Activated naive CD4-positive, alpha-beta T cell treated with anti-CD3 and anti-CD28 coated beads for 36 hours (primary cell): ENCODE data around the gene LAX1. TPM values are rescaled to one million over a fixed set of nuclear protein-coding genes. Genes with fewer than 3 reads are reported as not detected.
"Not testable (repeated sequence)": the region's sequence is repeated elsewhere in the genome, so short reads cannot be mapped to it uniquely, and the experiment has no call there.

ENCODE experiments used
- CTCF ChIA-PET: fragments of 350-600 bp; sonication (Branson Sonifier 250); formaldehyde crosslinking; loops from one replicate; lab custom pipeline; 2021; ENCODE audit warnings: antibody characterized with exemption; lab: Charles Lee
- DNase-seq: peaks from one replicate; pipeline ENCODE4 v3.0.0-alpha.2; 2020
- H3K27ac Mint-ChIP-seq: one replicate; pipeline ENCODE4 v1.8.0; 2021; ENCODE audit warnings: mild to moderate bottlenecking, mixed read lengths
- H3K27me3 Mint-ChIP-seq: one replicate; pipeline ENCODE4 v1.8.0; 2021; ENCODE audit warnings: low read depth, mixed read lengths
- H3K36me3 Mint-ChIP-seq: one replicate; pipeline ENCODE4 v1.8.0; 2021; ENCODE audit warnings: low read depth, mixed read lengths
- H3K4me1 Mint-ChIP-seq: one replicate; pipeline ENCODE4 v1.8.0; 2021; ENCODE audit warnings: low read depth, mixed read lengths
- H3K4me3 Mint-ChIP-seq: one replicate; pipeline ENCODE4 v1.8.0; 2021; ENCODE audit warnings: mild to moderate bottlenecking, moderate library complexity, mixed read lengths
- H3K9me3 Mint-ChIP-seq: one replicate; pipeline ENCODE4 v1.8.0; 2021; ENCODE audit warnings: mixed read lengths
- intact Hi-C: fragments of 100-400 bp; cut with micrococcal nuclease; formaldehyde crosslinking; loops from one replicate; pipeline ENCODE4 v1.15.1; 2023
- total RNA-seq, 2 experiments: library from RNA; stranded (reverse); gene quantifications; one replicate each; pipeline ENCODE4 v1.2.3, GENCODE V29; 2021

The LAX1 gene
- total RNA-seq, 2 experiments from 2014 or later = 11.2 to 11.6 TPM

DNA sequence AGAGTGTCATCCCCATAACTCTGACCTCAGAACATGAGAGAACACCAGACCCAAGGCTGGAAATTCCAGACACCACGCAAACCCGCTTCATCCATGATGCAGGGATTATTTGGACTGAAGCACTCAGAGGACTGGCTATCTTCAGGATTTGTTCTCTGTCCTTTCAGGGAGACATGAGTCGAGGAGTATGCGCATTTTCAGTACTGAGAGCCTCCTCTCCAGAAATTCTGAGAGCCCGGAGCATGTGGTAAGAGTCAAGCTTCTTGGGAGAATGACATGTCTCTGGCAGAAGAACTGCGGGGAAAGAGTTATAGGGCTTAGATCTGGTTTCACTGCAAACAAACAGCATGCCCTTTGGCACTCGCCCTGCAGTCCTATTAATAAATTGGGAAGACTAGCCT is 6.9 kb downstream of the LAX1 start:
- H3K36me3 Mint-ChIP-seq = peaks cover 43% of the 10 kb centered on the region
- no peaks in the 10 kb centered on the region for H3K27me3 Mint-ChIP-seq
- H3K4me3 Mint-ChIP-seq = no peak overlapping the region
- peaks cover 21% of the 10 kb centered on the region for H3K4me1 Mint-ChIP-seq
- H3K27ac Mint-ChIP-seq = peak overlapping the region; percentile 26
- no peak for DNase-seq
- no peaks in the 10 kb centered on the region for H3K9me3 Mint-ChIP-seq
- intact Hi-C loops = no loop called here
- CTCF ChIA-PET = no interaction called here

DNA sequence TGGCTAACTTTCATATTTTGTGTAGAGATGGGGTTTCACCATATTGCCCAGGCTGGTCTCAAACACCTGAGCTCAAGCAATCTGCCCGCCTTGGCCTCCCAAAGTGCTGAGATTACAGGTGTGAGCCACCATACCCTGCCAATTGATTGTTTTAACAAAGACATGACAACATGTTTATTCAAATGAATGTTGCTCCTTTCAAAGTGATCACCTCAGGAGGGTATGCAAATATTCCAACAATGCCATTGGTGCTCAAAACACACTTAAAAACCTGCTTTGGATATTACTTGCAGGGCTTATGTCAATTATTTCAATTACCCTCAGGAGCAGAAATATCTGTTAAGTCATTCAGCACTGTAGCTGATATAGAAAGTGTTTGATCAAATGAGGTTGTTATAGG is 7.9 kb downstream of the LAX1 start:
- H3K27me3 Mint-ChIP-seq = no peaks in the 10 kb centered on the region
- peak overlapping the region; percentile 28 for H3K27ac Mint-ChIP-seq
- H3K4me3 Mint-ChIP-seq = no peak overlapping the region
- H3K4me1 Mint-ChIP-seq = peaks cover 21% of the 10 kb centered on the region
- no peaks in the 10 kb centered on the region for H3K9me3 Mint-ChIP-seq
- intact Hi-C loops = no loop called here
- DNase-seq = no peak
- CTCF ChIA-PET = interaction anchor here (0.6 kb wide), 1 partner anchor 9 kb away, joined by 3 read pairs; no protein-coding TSS in a partner anchor
- peaks cover 41% of the 10 kb centered on the region for H3K36me3 Mint-ChIP-seq

DNA sequence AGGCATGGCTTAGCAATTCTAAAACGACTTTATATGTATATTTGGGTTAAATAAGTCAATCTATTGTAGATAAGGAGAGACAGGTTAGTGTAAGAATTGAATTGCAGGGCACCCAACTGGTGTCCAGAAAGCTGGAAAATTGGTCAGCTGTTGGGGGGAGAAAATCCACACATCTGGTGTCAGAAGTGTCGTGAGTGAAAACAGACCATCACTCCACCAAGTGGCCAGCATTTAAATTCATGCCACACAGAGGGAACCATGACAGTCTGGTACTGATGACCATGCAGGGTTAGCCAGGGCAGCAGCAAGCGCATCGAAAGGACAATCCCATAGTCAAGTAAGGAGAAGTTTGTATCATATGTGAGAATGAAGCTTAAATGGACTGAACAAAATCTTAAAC is 11.7 kb downstream of the LAX1 start:
- CTCF ChIA-PET = interaction anchor here (1.0 to 1.4 kb wide), 3 partner anchors 51 to 434 kb away, joined by 3 to 4 read pairs (median 3); no protein-coding TSS in a partner anchor
- H3K4me3 Mint-ChIP-seq = no peak overlapping the region
- H3K9me3 Mint-ChIP-seq = no peaks in the 10 kb centered on the region
- peaks cover 5% of the 10 kb centered on the region for H3K4me1 Mint-ChIP-seq
- H3K27ac Mint-ChIP-seq = no peak overlapping the region
- intact Hi-C loops = no loop called here
- H3K27me3 Mint-ChIP-seq = no peaks in the 10 kb centered on the region
- DNase-seq = no peak
- peaks cover 28% of the 10 kb centered on the region for H3K36me3 Mint-ChIP-seq

DNA sequence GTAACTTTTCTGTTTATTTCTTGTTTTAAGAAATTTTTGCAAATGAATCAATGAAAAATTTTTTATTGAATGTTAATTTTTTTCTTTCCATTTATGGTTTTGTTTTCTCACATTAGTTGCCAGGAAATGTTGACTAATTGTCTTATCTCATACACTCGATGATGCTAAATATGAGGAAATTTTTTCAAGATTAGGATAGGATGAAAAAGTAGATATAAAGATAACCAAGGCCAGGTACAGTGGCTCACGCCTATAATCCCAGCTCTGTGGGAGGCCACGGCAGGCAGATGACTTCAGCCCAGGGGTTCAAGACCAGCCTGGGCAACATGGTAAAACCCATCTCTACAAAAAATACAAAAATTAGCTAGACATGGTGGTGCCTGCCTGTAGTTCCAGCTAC is 12.6 kb downstream of the LAX1 start:
- no peak overlapping the region for H3K27ac Mint-ChIP-seq
- H3K9me3 Mint-ChIP-seq = no peaks in the 10 kb centered on the region
- H3K4me3 Mint-ChIP-seq = no peak overlapping the region
- intact Hi-C loops = no loop called here
- no peak for DNase-seq
- H3K27me3 Mint-ChIP-seq = no peaks in the 10 kb centered on the region
- H3K4me1 Mint-ChIP-seq = peaks cover 5% of the 10 kb centered on the region
- CTCF ChIA-PET = interaction anchor here (0.6 to 1.0 kb wide), 2 partner anchors 42 to 435 kb away, joined by 3 to 4 read pairs; no protein-coding TSS in a partner anchor
- peaks cover 23% of the 10 kb centered on the region for H3K36me3 Mint-ChIP-seq

DNA sequence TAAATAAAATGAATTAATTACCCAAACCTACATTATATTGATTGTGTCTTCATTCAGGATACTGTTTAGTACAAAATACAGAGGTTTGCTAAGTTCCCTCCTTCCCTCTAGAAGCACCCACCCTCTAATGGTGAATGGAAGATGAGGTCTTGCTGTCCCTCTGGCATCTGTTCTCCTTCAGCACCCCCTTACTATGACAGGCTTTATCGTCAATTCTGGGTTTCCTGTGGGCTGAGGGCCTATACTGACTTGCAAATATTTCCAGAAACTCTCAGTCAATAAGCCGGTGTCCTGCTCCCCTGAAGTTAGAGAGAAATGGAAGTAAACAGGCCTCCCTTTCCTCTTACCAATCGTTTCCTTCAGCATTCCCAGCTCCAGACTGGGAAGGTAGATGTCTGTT is 13.2 kb downstream of the LAX1 start:
- Mint-ChIP-seq H3K4me1 (peaks cover 5% of the 10 kb centered on the region), H3K27me3 (no peaks in the 10 kb centered on the region), H3K36me3 (peaks cover 18% of the 10 kb centered on the region), H3K4me3 (no peak overlapping the region), H3K27ac (no peak overlapping the region), H3K9me3 (no peaks in the 10 kb centered on the region)
- CTCF ChIA-PET = no interaction called here
- no peak for DNase-seq
- intact Hi-C loops = no loop called here

DNA sequence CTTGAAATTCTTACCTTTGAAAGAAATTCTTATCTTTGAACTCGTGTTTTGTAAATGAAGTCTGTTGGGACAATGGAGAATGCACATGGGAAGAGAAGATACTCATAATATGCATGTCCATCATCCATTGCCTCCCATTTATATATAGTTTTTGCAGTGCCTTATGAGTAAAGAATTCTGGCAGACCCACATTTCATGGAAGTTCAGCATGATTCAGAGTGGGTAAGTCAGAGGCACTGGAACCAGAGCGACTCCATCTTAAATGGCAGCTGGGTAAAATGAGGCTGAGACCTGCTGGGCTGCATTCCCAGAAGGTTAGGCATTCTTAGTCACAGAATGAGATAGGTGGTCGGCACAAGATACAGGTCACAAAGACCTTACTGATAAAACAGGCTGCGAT is 13.8 kb downstream of the LAX1 start:
- CTCF ChIA-PET = no interaction called here
- Mint-ChIP-seq H3K4me1 (peaks cover 5% of the 10 kb centered on the region), H3K9me3 (no peaks in the 10 kb centered on the region), H3K4me3 (no peak overlapping the region), H3K27ac (no peak overlapping the region), H3K27me3 (no peaks in the 10 kb centered on the region), H3K36me3 (peaks cover 14% of the 10 kb centered on the region)
- intact Hi-C loops = no loop called here
- DNase-seq = no peak

DNA sequence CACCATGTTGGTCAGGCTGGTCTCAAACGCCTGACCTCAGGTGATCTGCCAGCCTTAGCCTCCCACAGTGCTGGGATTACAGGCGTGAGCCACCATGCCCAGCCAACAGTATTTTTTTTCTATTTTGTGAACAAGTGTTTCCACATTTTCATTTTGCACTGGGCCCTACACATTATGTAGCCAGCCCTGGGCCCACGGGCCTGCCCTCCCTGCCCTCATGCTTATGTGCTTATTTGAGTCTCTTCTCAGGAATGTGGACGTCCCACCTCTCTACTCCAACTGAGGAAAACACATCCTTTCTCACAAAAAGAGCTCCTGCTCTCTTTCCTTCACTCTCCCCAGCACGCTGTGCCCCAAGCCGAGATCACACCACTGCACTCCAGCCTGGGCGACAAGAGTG is 17.0 kb downstream of the LAX1 start:
- intact Hi-C loops = no loop called here
- Mint-ChIP-seq H3K36me3 (no peaks in the 10 kb centered on the region), H3K4me1 (no peaks in the 10 kb centered on the region), H3K9me3 (peaks cover 4% of the 10 kb centered on the region), H3K27ac (no peak overlapping the region), H3K4me3 (no peak overlapping the region), H3K27me3 (no peaks in the 10 kb centered on the region)
- DNase-seq = no peak
- CTCF ChIA-PET = no interaction called here

DNA sequence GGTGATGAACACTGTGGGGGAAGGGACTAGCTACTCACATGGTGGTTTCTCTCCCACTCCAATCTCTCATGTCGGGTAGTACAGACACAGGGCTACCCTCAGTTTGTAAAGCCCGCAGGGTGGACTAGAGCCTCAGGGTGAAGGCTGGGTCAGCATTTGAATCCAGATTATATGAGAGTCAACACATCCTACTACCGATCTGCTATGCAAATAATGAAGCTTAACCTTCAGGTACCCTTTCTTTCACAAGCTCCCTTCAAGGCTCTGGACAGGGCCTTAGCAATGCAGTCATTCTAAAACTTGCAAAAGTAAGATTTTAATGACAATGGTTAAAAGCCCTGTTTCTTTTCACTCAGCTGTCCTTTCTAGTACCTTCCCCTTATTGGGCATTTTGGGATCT is 25.0 kb downstream of the LAX1 start:
- CTCF ChIA-PET = no interaction called here
- Mint-ChIP-seq H3K4me3 (no peak overlapping the region), H3K9me3 (peaks cover 4% of the 10 kb centered on the region), H3K27me3 (no peaks in the 10 kb centered on the region), H3K4me1 (peaks cover 4% of the 10 kb centered on the region), H3K36me3 (no peaks in the 10 kb centered on the region), H3K27ac (no peak overlapping the region)
- no peak for DNase-seq
- intact Hi-C loops = no loop called here

DNA sequence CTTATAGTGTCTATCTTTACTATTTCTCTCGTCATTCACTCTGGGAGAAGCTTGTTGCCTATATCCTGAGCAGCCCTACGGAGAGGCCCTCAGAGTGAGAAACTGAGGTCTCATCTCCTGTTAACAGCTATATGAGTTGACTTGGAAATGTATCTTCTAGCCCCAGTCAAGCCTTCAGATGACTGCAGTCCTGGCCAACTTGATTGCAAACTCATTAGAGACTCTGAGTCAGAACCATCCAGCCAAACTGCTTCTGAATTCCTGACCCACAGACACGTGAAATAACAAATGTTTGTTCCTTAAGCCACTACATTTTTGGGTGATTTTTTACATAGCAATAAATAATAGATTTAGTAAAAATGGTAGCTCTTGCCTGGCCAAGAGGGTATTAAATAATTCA is 26.5 kb downstream of the LAX1 start:
- Mint-ChIP-seq H3K4me3 (no peak overlapping the region), H3K36me3 (peaks cover 8% of the 10 kb centered on the region), H3K9me3 (no peaks in the 10 kb centered on the region), H3K4me1 (peaks cover 8% of the 10 kb centered on the region), H3K27ac (no peak overlapping the region), H3K27me3 (no peaks in the 10 kb centered on the region)
- no peak for DNase-seq
- CTCF ChIA-PET = interaction anchor here (0.6 kb wide), 1 partner anchor 28 kb away, joined by 4 read pairs; no protein-coding TSS in a partner anchor
- intact Hi-C loops = no loop called here

DNA sequence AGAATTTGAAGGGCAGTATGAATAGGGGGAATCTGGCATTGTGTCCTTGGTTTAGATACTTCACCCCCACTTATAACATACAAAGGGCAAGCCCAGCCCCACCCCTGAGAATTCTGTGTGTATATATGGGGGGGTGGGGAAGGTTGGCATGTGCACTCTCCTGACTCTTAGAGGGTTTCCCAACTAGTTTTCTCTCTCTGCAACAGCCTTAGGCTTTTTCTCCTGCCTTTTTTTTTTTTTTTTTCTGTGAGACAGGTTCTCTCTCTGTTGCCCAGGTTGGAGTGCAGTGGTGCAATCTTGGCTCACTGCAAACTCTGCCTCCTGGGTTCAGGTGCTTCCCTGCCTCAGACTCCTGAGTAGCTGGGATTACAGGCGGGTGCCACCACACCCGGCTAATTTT is 27.5 kb downstream of the LAX1 start:
- peaks cover 16% of the 10 kb centered on the region for H3K36me3 Mint-ChIP-seq
- intact Hi-C loops = no loop called here
- CTCF ChIA-PET = no interaction called here

DNA sequence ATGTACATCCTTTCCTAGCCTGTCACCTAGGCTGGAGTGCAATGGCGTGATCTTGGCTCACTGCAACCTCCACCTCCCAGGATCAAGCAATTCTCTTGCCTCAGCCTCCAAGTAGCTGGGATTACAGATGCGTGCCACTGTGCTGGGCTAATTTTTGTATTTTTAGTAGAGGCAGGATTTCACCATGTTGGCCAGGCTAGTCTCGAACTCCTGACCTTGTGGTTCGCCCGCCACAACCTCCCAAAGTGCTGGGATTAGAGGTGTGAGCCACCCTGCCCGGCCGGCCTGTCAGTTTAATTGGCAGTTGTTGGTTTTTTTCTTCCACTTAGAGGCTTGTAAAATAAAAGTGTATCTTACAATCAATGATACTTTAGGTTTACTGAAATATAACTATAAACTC is 28.6 kb downstream of the LAX1 start:
- intact Hi-C loops, H3K27me3 Mint-ChIP-seq: not testable (repeated sequence)

More for the DNA sequence above, 27.5 kb downstream of the LAX1 start:
- H3K4me3 Mint-ChIP-seq = no peak overlapping the region
- DNase-seq = no peak
- H3K27ac Mint-ChIP-seq = no peak overlapping the region
- H3K4me1 Mint-ChIP-seq = peaks cover 16% of the 10 kb centered on the region
- H3K9me3 Mint-ChIP-seq = no peaks in the 10 kb centered on the region
- no peaks in the 10 kb centered on the region for H3K27me3 Mint-ChIP-seq

DNA sequence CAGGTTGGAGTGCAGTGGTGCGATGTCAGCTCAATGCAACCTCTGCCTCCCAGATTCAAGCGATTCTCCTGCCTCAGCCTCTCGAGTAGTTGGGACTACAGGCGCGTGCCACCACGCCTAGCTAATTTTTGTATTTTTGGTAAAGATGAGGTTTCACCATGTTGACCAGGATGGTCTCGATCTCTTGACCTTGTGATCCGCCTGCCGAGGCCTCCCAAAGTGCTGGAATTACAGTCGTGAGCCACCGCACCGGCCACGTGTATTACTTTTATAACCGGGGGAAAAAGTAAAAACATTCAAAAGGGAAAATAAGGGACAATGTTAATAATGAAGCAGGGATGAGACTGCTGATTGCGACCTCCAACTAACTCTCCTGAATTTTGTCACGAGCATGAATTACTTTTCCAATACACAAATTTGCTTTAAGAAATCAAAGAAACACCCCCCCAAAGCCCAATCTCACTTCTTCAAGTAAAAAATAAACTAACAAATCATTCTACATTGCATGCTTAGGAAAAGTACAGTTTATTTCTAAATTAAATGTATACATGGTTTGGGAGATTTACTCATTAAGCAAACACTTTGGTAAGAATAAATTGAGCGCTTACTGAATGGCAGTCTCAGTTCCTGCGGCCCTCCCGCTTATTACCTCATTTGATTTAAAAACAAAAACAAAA is 29.9 kb downstream of the LAX1 start:
- H3K4me3 Mint-ChIP-seq = peak overlapping the region; percentile 96
- no peaks in the 10 kb centered on the region for H3K9me3 Mint-ChIP-seq
- intact Hi-C loops = loop anchor here (1.0 to 5.0 kb wide), 5 partner anchors 29 to 488 kb away; partner anchors contain the start of genes BTG2, LAX1 and SNRPE
- CTCF ChIA-PET = interaction anchor here (0.9 kb wide), 1 partner anchor 30 kb away, joined by 4 read pairs; the partner anchor contains the start of gene LAX1
- H3K4me1 Mint-ChIP-seq = peaks cover 40% of the 10 kb centered on the region
- peaks cover 34% of the 10 kb centered on the region for H3K36me3 Mint-ChIP-seq
- DNase-seq = no peak
- peak overlapping the region; percentile 98 for H3K27ac Mint-ChIP-seq
- no peaks in the 10 kb centered on the region for H3K27me3 Mint-ChIP-seq

More for the DNA sequence above, 28.6 kb downstream of the LAX1 start:
- H3K27ac Mint-ChIP-seq, CTCF ChIA-PET, H3K9me3 Mint-ChIP-seq, H3K4me3 Mint-ChIP-seq, DNase-seq: not testable (repeated sequence)
- peaks cover 26% of the 10 kb centered on the region for H3K4me1 Mint-ChIP-seq
- peaks cover 27% of the 10 kb centered on the region for H3K36me3 Mint-ChIP-seq
